Activated naive CD4-positive, alpha-beta T cell treated with anti-CD3 and anti-CD28 coated beads for 36 hours (primary cell): Measurements from ENCODE around the gene JAKMIP1. TPM values are rescaled to one million over a fixed set of nuclear protein-coding genes. Genes with fewer than 3 reads are reported as not detected.

Experiments
- CTCF ChIA-PET: fragments of 350-600 bp; sonication (Branson Sonifier 250); formaldehyde crosslinking; loops from one replicate; lab custom pipeline; 2021; ENCODE audit warnings: antibody characterized with exemption; lab: Charles Lee
- DNase-seq: peaks from one replicate; pipeline ENCODE4 v3.0.0-alpha.2; 2020
- H3K27ac Mint-ChIP-seq: one replicate; pipeline ENCODE4 v1.8.0; 2021; ENCODE audit warnings: mild to moderate bottlenecking, mixed read lengths
- H3K27me3 Mint-ChIP-seq: one replicate; pipeline ENCODE4 v1.8.0; 2021; ENCODE audit warnings: low read depth, mixed read lengths
- H3K36me3 Mint-ChIP-seq: one replicate; pipeline ENCODE4 v1.8.0; 2021; ENCODE audit warnings: low read depth, mixed read lengths
- H3K4me1 Mint-ChIP-seq: one replicate; pipeline ENCODE4 v1.8.0; 2021; ENCODE audit warnings: low read depth, mixed read lengths
- H3K4me3 Mint-ChIP-seq: one replicate; pipeline ENCODE4 v1.8.0; 2021; ENCODE audit warnings: mild to moderate bottlenecking, moderate library complexity, mixed read lengths
- H3K9me3 Mint-ChIP-seq: one replicate; pipeline ENCODE4 v1.8.0; 2021; ENCODE audit warnings: mixed read lengths
- intact Hi-C: fragments of 100-400 bp; cut with micrococcal nuclease; formaldehyde crosslinking; loops from one replicate; pipeline ENCODE4 v1.15.1; 2023
- total RNA-seq, 2 experiments: library from RNA; stranded (reverse); gene quantifications; one replicate each; pipeline ENCODE4 v1.2.3, GENCODE V29; 2021

The JAKMIP1 gene
- total RNA-seq, 2 experiments from 2014 or later: 0.27 to 0.50 TPM

- no peak overlapping the region for H3K4me3 Mint-ChIP-seq
- CTCF ChIA-PET: no interaction called here
Measured at GRCh38 chr4:6113641-6114040, 86.7 kb downstream of the JAKMIP1 start.

GRCh38 chr4:6112606-6113290 lies 87.6 kb downstream of the JAKMIP1 start:
- no peaks in the 10 kb centered on the region for H3K9me3 Mint-ChIP-seq
- intact Hi-C loops: no loop called here
- DNase-seq: no peak
- no peaks in the 10 kb centered on the region for H3K4me1 Mint-ChIP-seq
- CTCF ChIA-PET: no interaction called here
- no peak overlapping the region for H3K27ac Mint-ChIP-seq
- H3K27me3 Mint-ChIP-seq: peaks cover 15% of the 10 kb centered on the region
- H3K4me3 Mint-ChIP-seq: no peak overlapping the region
- no peaks in the 10 kb centered on the region for H3K36me3 Mint-ChIP-seq

More at GRCh38 chr4:6113641-6114040, 86.7 kb downstream of the JAKMIP1 start:
- H3K27me3 Mint-ChIP-seq: peaks cover 15% of the 10 kb centered on the region
- intact Hi-C loops: no loop called here
- no peaks in the 10 kb centered on the region for H3K4me1 Mint-ChIP-seq
- DNase-seq: no peak
- H3K27ac Mint-ChIP-seq: no peak overlapping the region
- H3K36me3 Mint-ChIP-seq: no peaks in the 10 kb centered on the region
- H3K9me3 Mint-ChIP-seq: no peaks in the 10 kb centered on the region

- no peak overlapping the region for H3K4me3 Mint-ChIP-seq
- no peaks in the 10 kb centered on the region for H3K4me1 Mint-ChIP-seq
- no peaks in the 10 kb centered on the region for H3K36me3 Mint-ChIP-seq
- no peak for DNase-seq
- intact Hi-C loops: no loop called here
- no peak overlapping the region for H3K27ac Mint-ChIP-seq
- CTCF ChIA-PET: no interaction called here
- no peaks in the 10 kb centered on the region for H3K9me3 Mint-ChIP-seq
- peaks cover 10% of the 10 kb centered on the region for H3K27me3 Mint-ChIP-seq
Measured at GRCh38 chr4:6111354-6111960, 88.9 kb downstream of the JAKMIP1 start.

- Mint-ChIP-seq H3K4me1 (no peaks in the 10 kb centered on the region), H3K27ac (no peak overlapping the region), H3K36me3 (no peaks in the 10 kb centered on the region), H3K9me3 (no peaks in the 10 kb centered on the region), H3K4me3 (no peak overlapping the region), H3K27me3 (peaks cover 11% of the 10 kb centered on the region)
- CTCF ChIA-PET: interaction anchor here (1.0 kb wide), 1 partner anchor 12 kb away, joined by 3 read pairs; no protein-coding TSS in a partner anchor
- intact Hi-C loops: no loop called here
- no peak for DNase-seq
Measured at GRCh38 chr4:6110681-6111353, 89.5 kb downstream of the JAKMIP1 start.

GRCh38 chr4:6109842-6110560 lies 90.3 kb downstream of the JAKMIP1 start:
- CTCF ChIA-PET: interaction anchor here (1.0 kb wide), 1 partner anchor 13 kb away, joined by 3 read pairs; no protein-coding TSS in a partner anchor

GRCh38 chr4:6107886-6108285 lies 92.5 kb downstream of the JAKMIP1 start:
- DNase-seq: no peak
- Mint-ChIP-seq H3K9me3 (no peaks in the 10 kb centered on the region), H3K27me3 (peaks cover 7% of the 10 kb centered on the region), H3K4me1 (no peaks in the 10 kb centered on the region), H3K4me3 (no peak overlapping the region), H3K36me3 (no peaks in the 10 kb centered on the region), H3K27ac (no peak overlapping the region)
- CTCF ChIA-PET: no interaction called here
- intact Hi-C loops: no loop called here

More at GRCh38 chr4:6109842-6110560, 90.3 kb downstream of the JAKMIP1 start:
- peaks cover 7% of the 10 kb centered on the region for H3K27me3 Mint-ChIP-seq
- H3K9me3 Mint-ChIP-seq: no peaks in the 10 kb centered on the region
- no peak overlapping the region for H3K27ac Mint-ChIP-seq
- intact Hi-C loops: no loop called here
- no peaks in the 10 kb centered on the region for H3K36me3 Mint-ChIP-seq
- H3K4me1 Mint-ChIP-seq: no peaks in the 10 kb centered on the region
- H3K4me3 Mint-ChIP-seq: no peak overlapping the region
- no peak for DNase-seq

GRCh38 chr4:6107114-6107791 lies 93.1 kb downstream of the JAKMIP1 start:
- Mint-ChIP-seq H3K27me3 (peaks cover 7% of the 10 kb centered on the region), H3K4me1 (no peaks in the 10 kb centered on the region), H3K27ac (no peak overlapping the region), H3K9me3 (no peaks in the 10 kb centered on the region), H3K4me3 (no peak overlapping the region), H3K36me3 (no peaks in the 10 kb centered on the region)
- no peak for DNase-seq
- intact Hi-C loops: no loop called here
- CTCF ChIA-PET: no interaction called here

GRCh38 chr4:6106156-6106555 lies 94.2 kb downstream of the JAKMIP1 start:
- Mint-ChIP-seq H3K4me1 (no peaks in the 10 kb centered on the region), H3K36me3 (no peaks in the 10 kb centered on the region), H3K27me3 (peaks cover 7% of the 10 kb centered on the region), H3K27ac (no peak overlapping the region), H3K4me3 (no peak overlapping the region), H3K9me3 (no peaks in the 10 kb centered on the region)
- intact Hi-C loops: no loop called here
- CTCF ChIA-PET: no interaction called here
- no peak for DNase-seq

- CTCF ChIA-PET: no interaction called here
- intact Hi-C loops: no loop called here
Measured at GRCh38 chr4:6105311-6105911, 94.9 kb downstream of the JAKMIP1 start.

GRCh38 chr4:6104541-6105130 lies 95.7 kb downstream of the JAKMIP1 start:
- no peak for DNase-seq

More at GRCh38 chr4:6105311-6105911, 94.9 kb downstream of the JAKMIP1 start:
- H3K27ac Mint-ChIP-seq: no peak overlapping the region
- H3K4me3 Mint-ChIP-seq: no peak overlapping the region
- no peaks in the 10 kb centered on the region for H3K9me3 Mint-ChIP-seq
- no peaks in the 10 kb centered on the region for H3K36me3 Mint-ChIP-seq
- no peaks in the 10 kb centered on the region for H3K4me1 Mint-ChIP-seq
- no peak for DNase-seq
- H3K27me3 Mint-ChIP-seq: peaks cover 7% of the 10 kb centered on the region

GRCh38 chr4:6097581-6097980 lies 102.8 kb downstream of the JAKMIP1 start:
- Mint-ChIP-seq H3K27me3 (peaks cover 6% of the 10 kb centered on the region), H3K36me3 (no peaks in the 10 kb centered on the region), H3K9me3 (peaks cover 2% of the 10 kb centered on the region), H3K4me1 (no peaks in the 10 kb centered on the region), H3K27ac (no peak overlapping the region), H3K4me3 (no peak overlapping the region)
- intact Hi-C loops: no loop called here
- CTCF ChIA-PET: no interaction called here
- no peak for DNase-seq

More at GRCh38 chr4:6104541-6105130, 95.7 kb downstream of the JAKMIP1 start:
- Mint-ChIP-seq H3K27me3 (peaks cover 7% of the 10 kb centered on the region), H3K36me3 (no peaks in the 10 kb centered on the region), H3K27ac (no peak overlapping the region), H3K4me1 (no peaks in the 10 kb centered on the region), H3K9me3 (no peaks in the 10 kb centered on the region), H3K4me3 (no peak overlapping the region)
- intact Hi-C loops: no loop called here
- CTCF ChIA-PET: interaction anchor here (1.0 kb wide), 1 partner anchor 9 kb away, joined by 4 read pairs; no protein-coding TSS in a partner anchor
